Fibroblast of peridontal ligament (primary cell): Measurements from ENCODE around the gene MEGF6.

Experiments used
- DNase-seq: peaks from one replicate; pipeline ENCODE4 v3.0.0-alpha.2; 2010; ENCODE audit errors: extremely low read depth

The MEGF6 gene, protein sequence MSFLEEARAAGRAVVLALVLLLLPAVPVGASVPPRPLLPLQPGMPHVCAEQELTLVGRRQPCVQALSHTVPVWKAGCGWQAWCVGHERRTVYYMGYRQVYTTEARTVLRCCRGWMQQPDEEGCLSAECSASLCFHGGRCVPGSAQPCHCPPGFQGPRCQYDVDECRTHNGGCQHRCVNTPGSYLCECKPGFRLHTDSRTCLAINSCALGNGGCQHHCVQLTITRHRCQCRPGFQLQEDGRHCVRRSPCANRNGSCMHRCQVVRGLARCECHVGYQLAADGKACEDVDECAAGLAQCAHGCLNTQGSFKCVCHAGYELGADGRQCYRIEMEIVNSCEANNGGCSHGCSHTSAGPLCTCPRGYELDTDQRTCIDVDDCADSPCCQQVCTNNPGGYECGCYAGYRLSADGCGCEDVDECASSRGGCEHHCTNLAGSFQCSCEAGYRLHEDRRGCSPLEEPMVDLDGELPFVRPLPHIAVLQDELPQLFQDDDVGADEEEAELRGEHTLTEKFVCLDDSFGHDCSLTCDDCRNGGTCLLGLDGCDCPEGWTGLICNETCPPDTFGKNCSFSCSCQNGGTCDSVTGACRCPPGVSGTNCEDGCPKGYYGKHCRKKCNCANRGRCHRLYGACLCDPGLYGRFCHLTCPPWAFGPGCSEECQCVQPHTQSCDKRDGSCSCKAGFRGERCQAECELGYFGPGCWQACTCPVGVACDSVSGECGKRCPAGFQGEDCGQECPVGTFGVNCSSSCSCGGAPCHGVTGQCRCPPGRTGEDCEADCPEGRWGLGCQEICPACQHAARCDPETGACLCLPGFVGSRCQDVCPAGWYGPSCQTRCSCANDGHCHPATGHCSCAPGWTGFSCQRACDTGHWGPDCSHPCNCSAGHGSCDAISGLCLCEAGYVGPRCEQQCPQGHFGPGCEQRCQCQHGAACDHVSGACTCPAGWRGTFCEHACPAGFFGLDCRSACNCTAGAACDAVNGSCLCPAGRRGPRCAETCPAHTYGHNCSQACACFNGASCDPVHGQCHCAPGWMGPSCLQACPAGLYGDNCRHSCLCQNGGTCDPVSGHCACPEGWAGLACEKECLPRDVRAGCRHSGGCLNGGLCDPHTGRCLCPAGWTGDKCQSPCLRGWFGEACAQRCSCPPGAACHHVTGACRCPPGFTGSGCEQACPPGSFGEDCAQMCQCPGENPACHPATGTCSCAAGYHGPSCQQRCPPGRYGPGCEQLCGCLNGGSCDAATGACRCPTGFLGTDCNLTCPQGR (N-terminal part only)

DNA sequence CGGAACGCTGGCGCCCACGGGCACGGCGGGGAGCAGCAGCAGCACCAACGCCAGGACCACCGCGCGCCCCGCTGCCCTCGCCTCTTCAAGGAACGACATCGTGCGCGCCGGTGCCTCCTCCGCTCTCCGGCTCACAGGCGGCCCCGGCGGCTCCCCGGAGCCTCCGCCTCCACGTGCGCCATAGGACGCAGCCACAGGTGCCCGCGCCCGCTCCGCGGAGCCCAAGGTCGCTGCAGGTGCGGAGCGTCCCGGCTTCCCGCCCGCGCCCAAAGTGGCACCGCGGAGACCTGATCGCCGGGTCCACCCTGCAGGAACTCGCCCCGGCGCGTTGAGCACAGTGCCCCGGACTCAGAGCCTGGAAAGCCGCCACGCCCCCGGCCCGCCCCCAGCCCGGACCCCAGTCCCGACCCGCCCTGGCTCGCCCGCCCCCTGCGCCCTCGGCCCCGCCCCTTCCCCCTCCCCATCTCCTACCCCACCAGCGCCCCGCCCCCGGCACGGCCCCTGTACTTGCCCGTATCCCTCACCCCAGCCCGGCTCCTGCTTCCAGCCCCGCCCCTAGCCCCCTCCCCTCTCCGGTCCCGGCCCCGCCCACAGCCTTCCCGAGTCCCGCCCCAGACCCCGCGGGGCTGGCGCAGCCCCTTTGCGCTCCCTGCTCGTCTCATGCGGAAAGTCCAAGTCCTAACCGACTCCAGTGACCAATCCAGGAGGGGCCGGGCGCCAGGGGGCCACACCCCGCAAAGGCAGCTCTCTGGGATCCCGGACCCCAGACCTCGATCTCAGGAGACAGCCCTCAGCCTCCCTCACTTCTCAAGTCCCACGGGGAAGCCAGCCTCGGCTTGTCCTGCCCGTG lies at the start of gene MEGF6:
MEGF6 (minus strand) TSS at position 339 of the 850 bp plus-strand sequence; CDS start at position 99, 240 bp downstream.
- DNase-seq: no peak

DNA sequence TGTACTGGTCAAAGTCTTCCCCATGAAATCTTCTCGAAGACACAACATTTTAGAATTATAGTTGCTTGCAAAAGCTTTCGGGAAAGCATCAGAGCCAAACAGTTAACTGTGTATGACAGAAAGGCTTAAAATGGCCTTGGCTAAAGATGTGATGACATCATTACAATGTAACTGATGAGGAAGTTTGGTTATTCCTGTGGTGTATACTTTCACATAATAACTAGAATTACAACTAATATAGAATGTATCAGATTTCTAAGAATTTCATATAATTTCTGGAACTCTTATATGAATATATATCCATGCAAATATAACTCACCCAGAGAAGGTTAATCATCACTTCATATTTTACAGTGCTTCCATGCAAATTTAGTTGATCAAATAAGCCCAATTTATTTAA lies 49.4 kb upstream of the MEGF6 start:
- no peak for DNase-seq

DNA sequence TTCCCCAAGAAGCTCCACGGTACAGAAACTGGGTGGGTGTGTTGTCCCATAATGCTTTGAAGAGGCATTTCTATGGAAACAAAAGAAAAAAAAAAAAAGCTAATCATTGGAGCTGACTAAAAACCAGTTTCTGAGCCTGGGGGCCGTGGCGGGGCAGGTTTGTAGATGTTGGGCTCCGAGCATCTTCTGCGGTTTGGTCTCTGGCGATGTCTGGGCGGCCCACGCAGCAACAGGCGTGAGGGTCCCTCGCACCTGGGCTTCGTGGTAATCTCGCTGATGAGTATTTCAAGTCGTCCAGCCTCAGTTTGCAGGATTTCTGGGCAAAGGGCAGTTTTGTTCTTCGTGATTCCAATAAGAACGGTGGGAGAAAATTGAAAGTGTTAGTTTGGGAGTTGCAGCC lies 47.8 kb upstream of the MEGF6 start:
- DNase-seq: no peak

DNA sequence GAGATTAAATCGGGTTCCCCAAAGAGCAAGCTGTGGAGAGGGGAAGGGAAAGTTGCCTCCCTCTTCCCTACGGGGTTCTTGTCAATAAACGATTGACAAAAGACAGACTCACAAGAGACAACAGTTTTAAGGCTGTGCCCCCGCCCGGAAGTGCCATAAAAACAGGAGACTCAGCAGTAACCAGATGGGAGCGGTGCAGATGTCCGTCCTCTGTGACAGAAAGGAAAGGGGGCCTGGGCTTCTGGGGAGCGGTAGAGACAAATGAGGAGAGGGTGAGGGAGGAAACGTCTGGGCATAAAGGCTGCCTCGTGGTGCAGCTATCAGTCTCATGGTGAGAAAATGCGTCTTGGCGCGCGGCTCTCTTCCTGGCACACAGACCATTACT lies 46.9 kb upstream of the MEGF6 start:
- DNase-seq: no peak

DNA sequence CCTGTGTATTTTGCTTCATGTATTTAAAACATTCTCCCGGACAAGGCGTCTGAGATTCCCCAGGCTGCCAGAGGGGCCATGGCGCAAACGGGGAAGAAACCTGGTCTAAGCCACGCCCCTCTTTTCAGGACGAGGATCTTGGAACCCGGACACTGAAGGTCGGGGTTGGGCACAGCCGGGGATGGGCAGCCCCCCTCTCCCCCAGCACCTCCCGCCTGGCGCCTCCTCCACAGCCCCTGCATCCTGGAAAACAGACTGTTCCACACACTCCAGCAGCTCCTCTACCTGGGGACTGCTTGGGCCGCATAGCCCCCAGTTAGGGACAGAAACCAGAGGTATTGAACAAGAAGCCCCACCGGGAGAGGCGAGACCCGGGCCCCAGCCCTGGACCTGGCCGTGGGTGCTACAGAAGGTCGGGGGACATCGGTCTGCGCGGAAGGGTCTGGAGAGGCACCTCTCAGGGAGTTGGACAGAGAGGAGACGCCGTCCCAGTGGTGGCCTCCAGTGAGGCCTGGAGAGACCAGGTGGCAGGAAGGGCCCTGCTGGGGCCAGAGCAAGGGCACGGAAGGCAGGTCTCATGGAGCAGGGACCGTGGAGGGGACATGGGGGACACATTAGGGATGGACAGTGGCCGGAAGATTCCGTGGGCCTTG lies 46.4 kb upstream of the MEGF6 start:
- no peak for DNase-seq

DNA sequence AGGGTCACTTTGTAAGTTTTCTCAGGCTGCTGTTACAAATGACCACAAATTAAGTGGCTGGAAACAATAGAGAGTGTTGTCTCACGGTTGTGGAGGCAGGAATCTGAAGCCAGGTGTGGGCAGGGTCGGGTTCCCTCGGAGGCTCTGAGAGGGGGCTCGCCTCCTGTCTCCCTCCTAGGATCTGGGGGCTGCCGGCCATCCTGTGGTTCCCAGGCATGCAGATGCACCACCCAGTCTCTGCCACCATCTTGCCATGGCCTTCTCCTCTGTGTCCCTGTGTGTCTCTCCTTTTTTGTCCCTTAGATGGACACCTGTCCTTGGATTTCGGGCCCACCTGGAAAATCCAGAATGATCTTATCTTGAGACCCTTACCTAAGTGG lies 45.8 kb upstream of the MEGF6 start:
- no peak for DNase-seq

DNA sequence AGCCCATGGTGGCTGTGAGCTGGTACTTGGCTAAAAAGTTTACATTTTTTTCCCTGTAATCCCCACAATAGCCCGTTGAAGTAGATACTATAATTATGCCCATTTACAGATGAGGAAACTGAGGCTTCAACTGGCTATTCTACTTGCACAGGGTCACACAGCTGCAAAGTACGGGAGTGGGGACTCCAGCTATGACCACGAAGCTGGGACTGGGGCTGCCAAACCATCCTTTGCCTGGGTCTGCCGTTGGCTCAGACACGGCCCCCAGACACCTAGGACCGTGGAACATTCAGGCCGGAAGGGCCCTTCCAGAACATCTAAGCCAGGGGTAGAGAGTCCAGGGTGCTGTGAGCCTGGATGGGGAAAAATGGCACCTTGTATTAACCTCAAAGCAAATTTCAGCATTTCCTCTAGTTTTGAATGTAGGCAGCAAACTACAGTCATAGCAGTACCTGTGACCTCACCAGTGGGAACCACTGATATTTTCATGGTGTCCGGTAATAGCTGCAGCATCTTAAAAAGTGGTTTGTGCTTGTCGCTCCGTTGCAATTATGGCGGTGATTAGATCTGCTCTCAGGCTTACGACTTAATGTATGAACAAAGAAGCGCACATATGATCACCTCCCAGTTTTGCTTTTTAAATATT lies 45.3 kb upstream of the MEGF6 start:
- no peak for DNase-seq

DNA sequence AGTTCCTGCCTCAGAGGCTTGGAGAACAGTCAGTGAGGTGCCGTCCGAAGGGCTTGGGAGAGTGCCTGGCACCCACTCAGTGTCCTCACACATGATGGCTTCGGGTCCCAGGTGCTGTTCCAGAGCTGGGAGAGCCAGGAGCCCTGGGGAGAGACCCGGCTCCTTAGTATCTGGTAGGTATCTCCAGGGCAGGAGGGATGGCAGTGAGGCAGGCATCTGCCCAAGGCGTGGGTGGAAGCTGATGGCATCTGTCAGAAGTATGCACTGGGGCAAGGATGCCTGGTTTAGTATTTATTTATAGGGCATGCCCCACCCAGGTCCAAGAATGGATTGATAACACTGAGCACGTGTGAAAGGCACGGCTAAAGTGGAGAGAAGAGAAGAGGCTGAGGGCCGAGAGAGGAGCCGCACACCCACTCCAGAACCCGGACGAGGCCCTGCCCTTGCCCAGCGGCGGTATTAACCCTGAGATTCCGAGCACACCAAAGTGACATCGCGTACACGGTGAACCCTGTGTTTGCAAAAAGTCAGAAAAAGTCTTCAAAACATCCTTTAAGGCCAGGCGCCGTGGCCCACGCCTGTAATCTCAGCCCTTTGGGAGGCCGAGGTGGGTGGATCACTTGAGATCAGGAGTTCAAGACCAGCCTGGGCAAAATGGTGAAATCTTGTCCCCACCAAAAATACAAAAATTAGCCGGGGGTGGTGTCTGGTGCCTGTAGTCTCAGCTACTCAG lies 43.4 kb upstream of the MEGF6 start:
- no peak for DNase-seq

DNA sequence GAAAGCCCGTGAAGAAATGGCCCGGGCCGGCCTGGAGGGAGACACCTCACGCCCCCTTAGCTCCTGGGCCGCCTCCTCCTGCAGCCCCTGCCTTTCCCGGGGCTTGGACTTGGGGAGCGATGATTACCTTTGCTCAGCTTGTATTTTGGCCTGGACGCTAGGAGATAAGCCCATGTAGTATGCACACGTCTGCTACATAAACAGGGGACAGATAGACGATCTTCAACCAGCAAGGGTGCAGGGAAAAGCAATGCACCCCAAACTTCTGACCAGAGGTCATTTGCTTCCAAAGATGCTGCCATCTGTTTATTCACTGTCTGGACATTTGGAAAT lies 41.9 kb upstream of the MEGF6 start:
- DNase-seq: no peak

DNA sequence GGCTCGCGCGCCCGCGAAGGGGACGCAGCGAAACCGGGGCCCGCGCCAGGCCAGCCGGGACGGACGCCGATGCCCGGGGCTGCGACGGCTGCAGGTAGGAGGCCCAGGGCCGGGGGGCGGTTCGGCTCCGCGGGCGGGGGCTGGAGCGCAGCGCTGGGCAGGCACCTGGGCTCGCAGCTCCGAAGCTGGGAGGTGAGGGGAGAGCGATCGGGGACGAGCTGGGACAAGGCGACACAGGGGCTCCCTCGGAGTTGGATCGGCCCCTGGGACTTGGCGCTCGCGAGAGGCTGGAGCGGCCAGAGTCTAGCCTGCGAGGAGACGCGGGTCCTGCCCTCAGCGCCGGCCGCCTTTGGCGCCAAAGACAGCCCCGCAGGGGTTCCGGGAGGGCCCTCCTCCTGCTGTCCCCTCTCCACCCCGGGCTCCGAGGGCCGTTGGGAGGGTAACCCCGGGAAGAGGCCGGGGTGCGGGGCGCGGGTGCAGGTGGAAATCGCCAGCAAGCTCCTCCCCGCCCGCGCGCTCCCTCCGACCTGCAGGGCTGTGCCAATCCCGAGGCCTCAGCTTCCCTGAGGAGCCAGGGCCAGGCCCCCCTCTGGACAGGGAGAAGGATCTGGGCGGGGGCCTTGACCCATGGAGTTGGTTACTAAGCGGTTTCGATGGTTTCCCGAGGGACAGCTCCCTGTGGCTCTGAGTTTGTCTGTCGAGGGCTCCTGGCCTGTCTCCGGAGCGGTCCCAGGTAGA lies 41.4 kb upstream of the MEGF6 start:
- DNase-seq: no peak

DNA sequence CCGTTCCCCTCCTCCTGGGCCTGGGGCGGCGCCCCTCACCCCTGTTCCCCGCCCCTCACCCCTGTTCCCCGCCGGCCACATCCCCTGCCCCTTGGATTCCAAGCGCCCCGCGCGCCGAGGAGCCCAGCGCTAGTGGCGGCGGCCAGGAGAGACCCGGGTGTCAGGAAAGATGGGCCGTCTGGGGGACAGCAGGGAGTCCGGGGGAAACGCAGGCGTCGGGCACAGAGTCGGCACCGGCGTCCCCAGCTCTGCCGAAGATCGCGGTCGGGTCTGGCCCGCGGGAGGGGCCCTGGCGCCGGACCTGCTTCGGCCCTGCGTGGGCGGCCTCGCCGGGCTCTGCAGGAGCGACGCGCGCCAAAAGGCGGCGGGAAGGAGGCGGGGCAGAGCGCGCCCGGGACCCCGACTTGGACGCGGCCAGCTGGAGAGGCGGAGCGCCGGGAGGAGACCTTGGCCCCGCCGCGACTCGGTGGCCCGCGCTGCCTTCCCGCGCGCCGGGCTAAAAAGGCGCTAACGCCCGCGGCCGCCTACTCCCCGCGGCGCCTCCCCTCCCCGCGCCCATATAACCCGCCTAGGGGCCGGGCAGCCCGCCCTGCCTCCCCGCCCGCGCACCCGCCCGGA lies 40.7 kb upstream of the MEGF6 start, which contains the start of gene TP73:
TP73 (plus strand) TSS at position 587 of the 618 bp plus-strand sequence. CDS start 29,850 bp downstream, outside the sequence.
- no peak for DNase-seq

DNA sequence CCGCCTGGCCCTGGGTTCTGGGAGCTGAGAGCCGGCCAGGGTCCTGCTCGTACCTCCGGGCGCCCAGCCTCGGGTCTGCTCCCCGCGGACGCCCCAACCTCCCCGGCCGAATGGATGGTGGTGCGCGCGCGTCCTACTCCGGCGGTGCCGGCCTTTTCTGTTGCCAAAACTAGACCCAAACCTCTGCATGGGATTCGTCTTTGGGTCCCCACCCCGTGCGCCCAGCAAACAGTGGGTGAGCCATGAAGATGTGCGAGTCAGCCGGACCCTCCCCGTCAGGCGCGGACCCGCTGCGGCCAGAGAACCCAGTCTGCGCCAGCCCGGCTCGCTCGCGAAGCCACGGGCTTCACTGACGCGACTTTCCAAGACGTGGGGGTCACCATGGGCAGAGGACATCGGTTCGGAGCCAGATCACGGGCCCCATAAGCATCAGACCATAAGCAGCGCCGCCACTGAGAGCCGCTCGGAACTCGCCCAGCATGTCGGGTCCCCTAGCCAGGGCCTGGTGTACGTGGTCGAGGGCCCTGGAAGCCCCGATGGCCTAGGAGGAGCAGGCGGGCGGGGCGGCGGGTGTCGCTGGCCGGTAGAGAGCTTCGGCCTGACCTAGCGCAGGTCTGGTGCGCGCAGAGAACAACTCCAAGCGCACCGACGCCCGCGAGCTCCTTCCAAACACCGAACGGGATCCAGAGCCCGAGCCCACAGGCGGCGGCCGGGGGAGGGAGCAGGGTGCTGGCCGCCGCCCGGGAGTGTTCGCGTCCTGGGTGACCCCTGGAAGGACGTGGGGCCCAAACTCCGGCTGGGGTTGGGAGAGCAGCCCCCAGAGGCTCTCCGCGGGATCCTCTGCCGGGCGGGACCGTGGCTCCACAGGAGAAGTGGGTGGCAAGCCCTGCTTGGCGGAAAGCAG lies 40.0 kb upstream of the MEGF6 start:
- no peak for DNase-seq

DNA sequence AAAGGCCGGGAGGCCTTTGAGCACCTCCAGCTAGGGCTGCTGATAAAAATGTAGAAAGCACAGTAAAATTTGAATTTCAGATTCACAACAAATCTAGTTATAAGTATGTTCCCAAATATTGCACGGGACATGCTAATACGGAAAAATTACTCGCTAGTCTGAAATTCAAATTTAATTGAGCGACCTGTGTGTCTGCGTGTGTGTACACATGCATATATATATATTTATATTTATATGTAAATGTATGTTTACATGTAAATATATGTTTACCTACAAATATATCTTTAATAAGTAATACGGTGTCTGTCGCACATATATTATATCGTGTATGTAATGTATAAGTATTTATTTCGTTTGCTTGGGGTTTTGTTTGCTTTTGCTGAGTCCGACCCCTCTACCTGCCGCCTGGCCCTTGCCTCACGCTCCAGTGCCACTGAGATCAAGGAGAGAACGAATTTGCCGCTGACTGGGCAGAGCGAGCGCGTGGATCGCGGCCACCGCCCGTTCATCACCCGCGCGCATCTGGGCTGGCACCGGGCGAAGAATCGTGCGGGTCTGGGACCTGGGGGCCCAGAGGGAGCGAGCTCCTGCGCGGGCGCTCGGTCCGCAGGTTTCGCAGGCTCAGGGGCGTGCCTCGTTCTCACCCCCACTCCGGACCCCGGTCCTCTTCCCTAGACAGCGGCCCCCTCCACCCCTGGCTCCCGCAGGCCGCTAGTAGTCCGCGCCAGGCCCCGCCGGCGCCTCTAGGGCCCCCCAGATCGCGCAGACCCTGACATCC lies 39.1 kb upstream of the MEGF6 start:
- DNase-seq: no peak

DNA sequence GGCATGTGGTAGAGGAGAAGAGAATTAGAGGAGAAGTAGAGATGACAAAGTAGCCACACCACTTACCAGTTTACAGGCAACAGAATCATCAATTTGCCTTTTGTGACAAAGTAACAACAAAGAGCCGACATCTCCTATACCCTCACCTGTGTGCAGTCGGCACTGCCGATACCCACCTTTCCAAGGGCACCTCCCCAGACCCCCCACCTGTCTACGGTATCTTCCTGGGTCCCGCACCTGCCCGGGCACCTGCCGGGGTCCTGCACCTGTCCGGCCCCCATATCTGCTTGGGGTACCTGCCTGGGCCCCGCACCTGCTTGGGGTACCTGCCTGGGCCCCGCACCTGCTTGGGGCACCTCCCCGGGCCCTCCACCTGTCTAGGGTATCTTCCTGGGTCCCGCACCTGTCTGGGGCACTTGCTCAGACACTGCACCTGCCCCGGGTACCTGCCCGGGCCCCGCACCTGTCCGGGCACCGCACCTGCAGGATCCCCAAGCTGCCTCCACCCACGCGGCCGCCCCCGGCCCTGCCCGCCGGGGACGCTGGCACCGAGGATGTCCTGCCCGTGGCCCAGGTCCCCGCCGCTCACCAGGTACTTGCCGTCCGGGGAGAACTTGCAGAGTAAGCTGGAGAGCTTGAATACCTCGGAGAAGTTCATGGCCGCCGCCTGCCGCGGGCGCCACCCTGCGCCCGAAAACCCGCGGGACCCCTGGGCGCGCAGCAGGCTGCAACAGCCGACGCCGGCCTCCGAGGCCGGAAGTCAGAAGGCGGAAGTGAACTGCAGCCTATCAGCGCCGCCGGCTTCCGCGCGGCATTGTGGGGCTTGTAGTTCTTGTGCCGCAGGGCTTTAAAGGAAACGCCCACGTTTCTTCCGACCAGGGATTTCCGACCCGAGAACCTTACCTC lies 38.3 kb upstream of the MEGF6 start, which contains the start of gene WRAP73:
WRAP73 (minus strand) TSS at position 762 of the 906 bp plus-strand sequence; CDS start at position 658, 104 bp downstream.
- DNase-seq: peak; percentile 87

DNA sequence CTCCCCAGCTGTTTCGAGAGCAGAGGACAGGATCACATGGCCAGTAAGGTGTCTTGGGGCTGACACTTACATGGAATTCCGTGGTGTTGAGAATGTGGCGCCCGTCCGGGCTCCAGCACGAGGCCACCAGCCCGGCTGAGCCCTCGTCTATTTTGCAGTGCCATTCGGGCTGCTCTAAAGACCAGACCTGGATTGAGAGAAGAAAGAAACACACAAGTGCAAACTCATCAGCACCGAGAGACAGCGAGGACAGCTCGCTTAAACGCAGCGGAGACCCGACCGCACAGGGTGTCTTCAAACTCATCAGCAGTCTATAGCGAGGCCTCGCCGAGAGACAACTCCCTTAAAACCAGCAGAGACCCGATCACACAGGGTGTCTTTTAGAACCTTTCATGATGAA lies 35.3 kb upstream of the MEGF6 start:
- no peak for DNase-seq
